Stomach (tissue), 9 donors: ENCODE results near the gene RTL5. TPM values are rescaled to one million over a fixed set of nuclear protein-coding genes. Genes with fewer than 3 reads are reported as not detected.

Experiments used
- DNase-seq, 2 donors: peaks; one replicate each; pipeline versions ENCODE4 v3.0.0 to v3.0.0-alpha.2; 2013 to 2019
- H3K27ac ChIP-seq, 5 donors: fragments of 200-600 bp in 4 of 5; sonication (generic) in 4 of 5; one replicate each; pipeline ENCODE4 v1.5.1; 2013 to 2019; ENCODE audit warnings: mild to moderate bottlenecking in 1 of 5, moderate library complexity in 1 of 5
- H3K27me3 ChIP-seq, 3 donors: fragments of 200-600 bp; sonication (generic); one replicate each; pipeline ENCODE4 v1.5.1; 2017 to 2019; ENCODE audit warnings: mixed run types in 1 of 3
- H3K36me3 ChIP-seq, 4 donors: fragments of 200-600 bp; sonication (generic); 1 replicate in 3 of 4; 2 replicates in 1 of 4; pipeline ENCODE4 v1.5.1; 2016 to 2019
- H3K4me1 ChIP-seq, 4 donors: fragments of 200-600 bp; sonication (generic); one replicate each; pipeline ENCODE4 v1.5.1; 2016 to 2019
- H3K4me3 ChIP-seq, 4 donors: fragments of 200-600 bp; sonication (generic) in 3 of 4; one replicate each; pipeline ENCODE4 v1.5.1; 2016 to 2019; ENCODE audit warnings: mild to moderate bottlenecking in 1 of 4
- H3K9me3 ChIP-seq, 4 donors: fragments of 200-600 bp; sonication (generic); one replicate each; pipeline ENCODE4 v1.5.1; 2016 to 2019
- EP300 ChIP-seq: sonication (generic); formaldehyde crosslinking; IDR thresholded peaks from one replicate; pipeline ENCODE4 v1.6.1; 2017; ENCODE audit warnings: antibody characterized with exemption
- POLR2A ChIP-seq, 4 donors: fragments of 450-650 bp; IDR thresholded peaks; one replicate each; pipeline ENCODE4 v1.6.1; 2016; ENCODE audit warnings: antibody characterized with exemption in 4 of 4, control low read depth in 2 of 4, mild to moderate bottlenecking in 1 of 4, moderate library complexity in 1 of 4
- POLR2AphosphoS5 ChIP-seq, 3 donors: sonication (generic); formaldehyde crosslinking; IDR thresholded peaks; one replicate each; pipeline ENCODE4 v1.6.1; 2016; ENCODE audit warnings: antibody characterized with exemption in 3 of 3
- WGBS, 5 donors: extraction: QIAGEN DNeasy Blood & Tissue Kit in 3 of 5; methylation state at CpG; one replicate each; pipeline versions ENCODE4 v1.1.5 to v1.1.7; 2013 to 2018; 5-methylcytosine and 5-hydroxymethylcytosine counted together
- intact Hi-C: fragments of 100-400 bp; cut with DNase I; formaldehyde crosslinking; loops from one replicate; pipeline ENCODE4 v1.15.1; 2023; ENCODE audit warnings: low total_unique reads
- polyA plus RNA-seq, 3 donors: library from polyadenylated mRNA; stranded (reverse); fragments of 200-250 nt; gene quantifications; one replicate each; pipeline ENCODE4 v1.2.3, GENCODE V29; 2013
- total RNA-seq, 5 donors: library from RNA; depleted of rRNA; stranded (reverse); fragments of >200 nt; gene quantifications; one replicate each; pipeline versions ENCODE4 v1.1.0 to v1.2.3, GENCODE V29; 2014 to 2016
- TF ChIP-seq, protein P1 (sequence below), 7 experiments: fragments of 450-650 bp in 4 of 7; fragments of 200-600 bp in 3 of 7; sonication (generic) in 3 of 7; IDR thresholded peaks; one replicate each; pipeline ENCODE4 v1.5.1; 2016 to 2019; ENCODE audit warnings: antibody characterized with exemption in 7 of 7, control low read depth in 2 of 7, mild to moderate bottlenecking in 1 of 7
- donor health status: healthy with polysubstance abuse.
- donor health status: Bipolar disorder and iron deficiency.
- donor health status: healthy.

RTL5 gene
- total and polyA plus RNA-seq, 8 donors = 0.58 to 5.4 (median 2.6) TPM

DNA sequence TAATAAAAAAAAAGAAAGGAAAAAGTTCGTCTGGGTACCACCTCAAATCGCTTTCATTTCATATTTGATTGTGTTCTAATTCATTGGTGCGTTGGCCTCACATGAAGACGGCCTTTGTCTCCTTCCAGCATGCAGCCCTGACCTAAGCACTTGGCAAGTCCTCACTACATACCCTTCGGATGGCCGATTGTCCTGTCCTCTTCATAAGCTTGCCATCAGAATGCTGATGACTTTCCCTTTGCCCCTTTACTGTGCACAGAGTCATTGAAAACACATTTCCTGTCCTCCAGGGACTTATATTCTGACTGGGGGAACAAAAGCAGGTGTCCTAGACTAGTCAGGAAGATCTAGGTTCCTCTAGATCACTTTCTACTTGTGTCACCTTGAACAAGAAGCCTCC, 43.0 kb downstream of the RTL5 start:
- WGBS, 5 donors = 60 to 89% (median 69%) methylated on average over 6 of the region's 6 CpGs
- Histone ChIP-seq H3K9me3 (no peaks in the 10 kb centered on the region), H3K36me3 (no peaks in the 10 kb centered on the region), H3K27ac (no peak overlapping the region), H3K4me1 (no peaks in the 10 kb centered on the region), H3K4me3 (no peak overlapping the region), H3K27me3 (no peaks in the 10 kb centered on the region)
- no peak for DNase-seq
- intact Hi-C loops = no loop called here
- no peak for TF ChIP-seq POLR2AphosphoS5 (IDR thresholded peaks at IDR 0.05)
- TF ChIP-seq, protein P1, sequence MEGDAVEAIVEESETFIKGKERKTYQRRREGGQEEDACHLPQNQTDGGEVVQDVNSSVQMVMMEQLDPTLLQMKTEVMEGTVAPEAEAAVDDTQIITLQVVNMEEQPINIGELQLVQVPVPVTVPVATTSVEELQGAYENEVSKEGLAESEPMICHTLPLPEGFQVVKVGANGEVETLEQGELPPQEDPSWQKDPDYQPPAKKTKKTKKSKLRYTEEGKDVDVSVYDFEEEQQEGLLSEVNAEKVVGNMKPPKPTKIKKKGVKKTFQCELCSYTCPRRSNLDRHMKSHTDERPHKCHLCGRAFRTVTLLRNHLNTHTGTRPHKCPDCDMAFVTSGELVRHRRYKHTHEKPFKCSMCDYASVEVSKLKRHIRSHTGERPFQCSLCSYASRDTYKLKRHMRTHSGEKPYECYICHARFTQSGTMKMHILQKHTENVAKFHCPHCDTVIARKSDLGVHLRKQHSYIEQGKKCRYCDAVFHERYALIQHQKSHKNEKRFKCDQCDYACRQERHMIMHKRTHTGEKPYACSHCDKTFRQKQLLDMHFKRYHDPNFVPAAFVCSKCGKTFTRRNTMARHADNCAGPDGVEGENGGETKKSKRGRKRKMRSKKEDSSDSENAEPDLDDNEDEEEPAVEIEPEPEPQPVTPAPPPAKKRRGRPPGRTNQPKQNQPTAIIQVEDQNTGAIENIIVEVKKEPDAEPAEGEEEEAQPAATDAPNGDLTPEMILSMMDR (IDR thresholded peaks at IDR 0.05) = no peak
- TF ChIP-seq POLR2A (IDR thresholded peaks at IDR 0.05) = no peak
- TF ChIP-seq EP300 = no peak

DNA sequence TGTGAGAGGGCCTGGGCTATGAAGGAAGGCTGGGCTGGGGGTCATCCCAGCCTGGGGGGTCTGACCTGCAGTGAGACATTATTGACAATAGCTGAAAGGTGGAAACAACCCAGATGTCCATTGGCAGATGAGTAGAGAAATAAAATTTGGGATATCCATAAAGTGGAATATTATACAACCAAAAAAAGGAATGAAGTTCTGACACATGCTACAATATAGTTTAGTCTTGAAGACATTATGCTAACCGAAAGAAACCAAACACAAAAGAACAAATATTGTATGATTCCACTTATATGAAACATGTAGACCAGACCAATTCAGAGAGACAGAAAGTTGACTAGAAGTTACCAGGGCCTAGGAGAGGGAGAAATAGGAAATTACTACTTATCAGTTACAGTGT, 44.7 kb downstream of the RTL5 start:
- TF ChIP-seq POLR2AphosphoS5 (IDR thresholded peaks at IDR 0.05) = no peak
- TF ChIP-seq, protein P1 (IDR thresholded peaks at IDR 0.05) = no peak
- no peak for TF ChIP-seq POLR2A (IDR thresholded peaks at IDR 0.05)
- TF ChIP-seq EP300 = no peak
- 87 to 100% (median 94%) methylated on average over 1 of the region's 1 CpG for WGBS, 5 donors
- Histone ChIP-seq H3K36me3 (no peaks in the 10 kb centered on the region), H3K27me3 (peaks cover 0 to 3% (median 0%) of the 10 kb centered on the region in 3 donors), H3K27ac (no peak overlapping the region), H3K9me3 (no peaks in the 10 kb centered on the region), H3K4me1 (no peaks in the 10 kb centered on the region), H3K4me3 (no peak overlapping the region)
- intact Hi-C loops = no loop called here
- DNase-seq = no peak

DNA sequence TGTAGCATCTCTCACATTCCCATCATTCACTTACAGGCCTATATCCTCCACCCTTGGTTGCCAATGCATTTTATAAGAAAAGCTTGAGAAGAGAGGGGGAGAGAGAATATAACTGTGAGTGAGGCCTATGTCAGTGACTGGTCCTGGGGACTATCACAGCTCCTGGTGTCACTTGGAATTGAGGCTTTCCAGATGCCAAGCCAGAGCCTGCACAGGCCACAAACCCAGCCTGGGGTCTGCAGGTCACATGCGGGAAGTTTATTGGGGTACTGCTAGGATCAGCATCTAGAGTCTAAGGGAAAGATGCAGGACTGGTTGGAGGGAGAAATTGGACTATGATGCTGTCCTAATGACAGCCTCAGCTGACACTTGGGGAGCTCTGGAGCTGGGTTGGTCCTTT, 47.6 kb downstream of the RTL5 start:
- Histone ChIP-seq H3K4me1 (no peaks in the 10 kb centered on the region), H3K27ac (no peak overlapping the region), H3K36me3 (no peaks in the 10 kb centered on the region), H3K9me3 (no peaks in the 10 kb centered on the region), H3K27me3 (peaks cover 0 to 3% (median 0%) of the 10 kb centered on the region in 3 donors), H3K4me3 (no peak overlapping the region)
- WGBS, 5 donors = 71 to 100% (median 100%) methylated on average over 1 of the region's 1 CpG
- intact Hi-C loops = no loop called here
- TF ChIP-seq POLR2A (IDR thresholded peaks at IDR 0.05) (no peak), EP300 (no peak), POLR2AphosphoS5 (IDR thresholded peaks at IDR 0.05) (no peak)
- TF ChIP-seq, protein P1 (IDR thresholded peaks at IDR 0.05) = no peak
- DNase-seq = no peak

DNA sequence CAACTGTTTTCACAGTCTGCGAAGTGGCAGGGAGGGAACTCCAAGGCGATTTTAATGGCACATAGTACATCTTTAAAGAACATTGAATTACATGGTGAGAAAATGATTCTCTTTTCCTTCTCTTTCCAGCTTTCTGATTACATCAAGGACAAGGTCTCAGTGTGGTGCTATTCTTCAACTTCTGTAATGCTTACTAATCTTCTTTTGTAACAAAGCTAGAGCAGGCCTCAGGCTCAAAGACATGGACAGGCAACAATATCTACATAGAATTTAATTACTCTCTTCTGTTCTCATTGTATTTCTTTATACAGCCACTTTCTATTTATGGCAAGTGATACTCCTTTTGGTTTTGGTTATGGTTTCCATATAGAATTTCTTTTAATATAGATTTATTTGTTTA, 48.4 kb downstream of the RTL5 start:
- no peak overlapping the region for H3K4me3 ChIP-seq
- no peak for DNase-seq
- WGBS, 5 donors = 82 to 100% (median 90%) methylated on average over 1 to 2 of the region's 2 CpGs
- H3K27me3 ChIP-seq = peaks cover 0 to 3% (median 0%) of the 10 kb centered on the region in 3 donors
- no peaks in the 10 kb centered on the region for H3K9me3 ChIP-seq
- TF ChIP-seq, protein P1 (IDR thresholded peaks at IDR 0.05) = no peak
- TF ChIP-seq POLR2A (IDR thresholded peaks at IDR 0.05) (no peak), POLR2AphosphoS5 (IDR thresholded peaks at IDR 0.05) (no peak)
- no peak overlapping the region for H3K27ac ChIP-seq
- H3K4me1 ChIP-seq = no peaks in the 10 kb centered on the region
- intact Hi-C loops = no loop called here
- no peaks in the 10 kb centered on the region for H3K36me3 ChIP-seq
